Sigmoid colon (tissue), 4 donors: ENCODE measurements around the gene MAT2B.

Source experiments
- POLR2AphosphoS5 ChIP-seq, 4 donors: sonication (generic); formaldehyde crosslinking; IDR thresholded peaks; one replicate each; pipeline ENCODE4 v1.6.1; 2017; ENCODE audit warnings: antibody characterized with exemption in 4 of 4
- TF ChIP-seq, protein P1 (sequence below), 4 experiments: fragments of 450-650 bp in 3 of 4; fragments of 200-600 bp in 1 of 4; IDR thresholded peaks; one replicate each; pipeline ENCODE4 v1.5.1; 2016 to 2019; ENCODE audit warnings: antibody characterized with exemption in 4 of 4, mild to moderate bottlenecking in 3 of 4, moderate library complexity in 2 of 4

DNA sequence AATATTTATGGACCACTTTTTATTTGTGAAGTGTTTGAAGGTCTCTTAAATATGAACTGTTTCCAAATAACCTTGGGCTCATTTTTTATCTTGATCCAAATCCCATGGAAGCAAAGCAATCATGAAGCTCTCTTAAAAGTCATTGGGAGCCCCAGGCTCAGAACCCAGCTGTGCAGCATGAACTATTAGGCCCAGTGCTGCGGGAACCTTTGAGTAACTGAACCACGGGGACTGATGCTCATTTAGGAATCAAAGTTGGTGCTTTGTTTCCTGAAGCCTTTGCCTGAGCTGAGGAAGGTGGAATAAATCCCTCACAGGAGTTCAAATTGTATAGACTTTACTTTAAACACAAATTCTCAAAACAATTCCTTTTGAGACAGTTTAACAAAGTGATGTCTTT, 27.8 kb downstream of the MAT2B start:
- TF ChIP-seq, protein P1, sequence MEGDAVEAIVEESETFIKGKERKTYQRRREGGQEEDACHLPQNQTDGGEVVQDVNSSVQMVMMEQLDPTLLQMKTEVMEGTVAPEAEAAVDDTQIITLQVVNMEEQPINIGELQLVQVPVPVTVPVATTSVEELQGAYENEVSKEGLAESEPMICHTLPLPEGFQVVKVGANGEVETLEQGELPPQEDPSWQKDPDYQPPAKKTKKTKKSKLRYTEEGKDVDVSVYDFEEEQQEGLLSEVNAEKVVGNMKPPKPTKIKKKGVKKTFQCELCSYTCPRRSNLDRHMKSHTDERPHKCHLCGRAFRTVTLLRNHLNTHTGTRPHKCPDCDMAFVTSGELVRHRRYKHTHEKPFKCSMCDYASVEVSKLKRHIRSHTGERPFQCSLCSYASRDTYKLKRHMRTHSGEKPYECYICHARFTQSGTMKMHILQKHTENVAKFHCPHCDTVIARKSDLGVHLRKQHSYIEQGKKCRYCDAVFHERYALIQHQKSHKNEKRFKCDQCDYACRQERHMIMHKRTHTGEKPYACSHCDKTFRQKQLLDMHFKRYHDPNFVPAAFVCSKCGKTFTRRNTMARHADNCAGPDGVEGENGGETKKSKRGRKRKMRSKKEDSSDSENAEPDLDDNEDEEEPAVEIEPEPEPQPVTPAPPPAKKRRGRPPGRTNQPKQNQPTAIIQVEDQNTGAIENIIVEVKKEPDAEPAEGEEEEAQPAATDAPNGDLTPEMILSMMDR (IDR thresholded peaks at IDR 0.05): no peak
- TF ChIP-seq POLR2AphosphoS5 (IDR thresholded peaks at IDR 0.05): no peak
